ENCODE data around the gene ARHGAP10. TPM values are rescaled to one million over a fixed set of nuclear protein-coding genes. Genes with fewer than 3 reads are reported as not detected.

Gene ARHGAP10
- total and polyA plus RNA-seq, 10 of the 15 experiments (the other 5 are each of a cell fraction or from before 2014, with no cell fraction given) = 1.3 to 25.8 (median 17.2) TPM

DNA sequence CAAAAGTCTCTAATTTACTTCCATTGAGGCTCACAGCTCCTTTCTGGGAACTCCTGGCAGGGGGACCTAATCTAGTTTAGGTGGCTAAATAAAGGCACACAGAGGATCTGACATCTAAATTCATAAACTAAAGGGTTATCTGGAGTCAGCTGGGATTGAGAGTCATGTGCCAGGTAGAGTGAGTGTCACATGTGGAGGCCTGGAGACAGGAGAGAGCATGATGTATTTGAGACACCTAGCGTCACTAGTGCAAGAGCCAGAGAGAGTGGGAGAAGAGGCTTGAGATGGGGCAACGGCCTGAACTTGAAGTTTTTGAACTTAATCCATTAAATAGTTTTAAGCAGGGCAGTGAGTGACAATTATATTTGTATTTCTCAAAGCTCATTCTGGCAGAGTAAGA lies 152.6 kb downstream of the ARHGAP10 start:
- BruUV-seq (replicated peaks) = no TSS peak
- in situ Hi-C loops (cut with MboI) = no loop called here
- Histone ChIP-seq H3K79me2 (ENCODE audit: control insufficient read depth, insufficient read depth, low read length) (no peaks in the 10 kb centered on the region), H3K27me3 (replicated peaks in 1 of 2; ENCODE audit: control insufficient read depth in 2 of 2, insufficient read depth in 2 of 2, low read length in 1 of 2) (no peaks in the 10 kb centered on the region), H2AFZ (ENCODE audit: control insufficient read depth, low read depth, low read length) (no peak overlapping the region), H4K20me1 (ENCODE audit: control insufficient read depth, insufficient read depth) (no peaks in the 10 kb centered on the region), H3K4me1 (ENCODE audit: control insufficient read depth, insufficient read depth, low read length) (no peaks in the 10 kb centered on the region), H3K9ac (ENCODE audit: control insufficient read depth, insufficient read depth, low read length) (no peak overlapping the region), H3K9me3 (replicated peaks; ENCODE audit: control insufficient read depth, insufficient read depth, low read length) (no peaks in the 10 kb centered on the region; the same call in 2 of the 3 replicates), H3K27ac (ENCODE audit: control insufficient read depth, insufficient read depth) (no peak overlapping the region), H3K36me3 (ENCODE audit: control insufficient read depth in 2 of 2, insufficient read depth in 2 of 2, low read length in 1 of 2) (peaks cover 0 to 25% of the 10 kb centered on the region in 2 experiments; a peak in 2 of 4 replicates), H3K4me2 (ENCODE audit: control insufficient read depth, insufficient read depth) (no peak overlapping the region), H3K4me3 (no peak overlapping the region)
- intact Hi-C loops (cut with micrococcal nuclease; ENCODE audit: unreplicated experiment) = no loop called here
- DNase-seq (ENCODE audit: low read depth, low spot score) (no peak), FAIRE-seq (no peak), ATAC-seq (no peak)
- ChIA-PET SMC1A (ENCODE audit: uncharacterized antibody, unreplicated experiment) (interaction anchor here (1.3 to 1.8 kb wide), 2 partner anchors 10 to 17 kb away, joined by 3 to 6 read pairs; no protein-coding TSS in a partner anchor), CTCF (interaction anchor here (0.7 to 3.2 kb wide), 2 partner anchors 17 to 21 kb away, joined by 3 to 17 read pairs; no protein-coding TSS in a partner anchor), POLR2A (no interaction called here), RAD21 (ENCODE audit: unreplicated experiment) (interaction anchor here (0.6 kb wide), 1 partner anchor 201 kb away, joined by 3 read pairs; the partner anchor contains the start of gene PRMT9)
- WGBS (ENCODE audit: insufficient coverage, insufficient replicate concordance, low lambda C conversion rate, missing lambda C conversion rate) = 51% methylated on average over 2 of the region's 2 CpGs
- no peak for TF ChIP-seq POU2F2 (IDR thresholded peaks at IDR 0.05; ENCODE audit: borderline replicate concordance, low read depth, low read length)
- TF ChIP-seq, protein P1, sequence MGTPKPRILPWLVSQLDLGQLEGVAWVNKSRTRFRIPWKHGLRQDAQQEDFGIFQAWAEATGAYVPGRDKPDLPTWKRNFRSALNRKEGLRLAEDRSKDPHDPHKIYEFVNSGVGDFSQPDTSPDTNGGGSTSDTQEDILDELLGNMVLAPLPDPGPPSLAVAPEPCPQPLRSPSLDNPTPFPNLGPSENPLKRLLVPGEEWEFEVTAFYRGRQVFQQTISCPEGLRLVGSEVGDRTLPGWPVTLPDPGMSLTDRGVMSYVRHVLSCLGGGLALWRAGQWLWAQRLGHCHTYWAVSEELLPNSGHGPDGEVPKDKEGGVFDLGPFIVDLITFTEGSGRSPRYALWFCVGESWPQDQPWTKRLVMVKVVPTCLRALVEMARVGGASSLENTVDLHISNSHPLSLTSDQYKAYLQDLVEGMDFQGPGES (IDR thresholded peaks at IDR 0.05) = no peak
- TF ChIP-seq KLF5 (IDR thresholded peaks at IDR 0.05; ENCODE audit: partially characterized antibody) = no peak
- no peak for TF ChIP-seq ESRRA (IDR thresholded peaks at IDR 0.05; ENCODE audit: low read length)
- TF ChIP-seq, protein P2, sequence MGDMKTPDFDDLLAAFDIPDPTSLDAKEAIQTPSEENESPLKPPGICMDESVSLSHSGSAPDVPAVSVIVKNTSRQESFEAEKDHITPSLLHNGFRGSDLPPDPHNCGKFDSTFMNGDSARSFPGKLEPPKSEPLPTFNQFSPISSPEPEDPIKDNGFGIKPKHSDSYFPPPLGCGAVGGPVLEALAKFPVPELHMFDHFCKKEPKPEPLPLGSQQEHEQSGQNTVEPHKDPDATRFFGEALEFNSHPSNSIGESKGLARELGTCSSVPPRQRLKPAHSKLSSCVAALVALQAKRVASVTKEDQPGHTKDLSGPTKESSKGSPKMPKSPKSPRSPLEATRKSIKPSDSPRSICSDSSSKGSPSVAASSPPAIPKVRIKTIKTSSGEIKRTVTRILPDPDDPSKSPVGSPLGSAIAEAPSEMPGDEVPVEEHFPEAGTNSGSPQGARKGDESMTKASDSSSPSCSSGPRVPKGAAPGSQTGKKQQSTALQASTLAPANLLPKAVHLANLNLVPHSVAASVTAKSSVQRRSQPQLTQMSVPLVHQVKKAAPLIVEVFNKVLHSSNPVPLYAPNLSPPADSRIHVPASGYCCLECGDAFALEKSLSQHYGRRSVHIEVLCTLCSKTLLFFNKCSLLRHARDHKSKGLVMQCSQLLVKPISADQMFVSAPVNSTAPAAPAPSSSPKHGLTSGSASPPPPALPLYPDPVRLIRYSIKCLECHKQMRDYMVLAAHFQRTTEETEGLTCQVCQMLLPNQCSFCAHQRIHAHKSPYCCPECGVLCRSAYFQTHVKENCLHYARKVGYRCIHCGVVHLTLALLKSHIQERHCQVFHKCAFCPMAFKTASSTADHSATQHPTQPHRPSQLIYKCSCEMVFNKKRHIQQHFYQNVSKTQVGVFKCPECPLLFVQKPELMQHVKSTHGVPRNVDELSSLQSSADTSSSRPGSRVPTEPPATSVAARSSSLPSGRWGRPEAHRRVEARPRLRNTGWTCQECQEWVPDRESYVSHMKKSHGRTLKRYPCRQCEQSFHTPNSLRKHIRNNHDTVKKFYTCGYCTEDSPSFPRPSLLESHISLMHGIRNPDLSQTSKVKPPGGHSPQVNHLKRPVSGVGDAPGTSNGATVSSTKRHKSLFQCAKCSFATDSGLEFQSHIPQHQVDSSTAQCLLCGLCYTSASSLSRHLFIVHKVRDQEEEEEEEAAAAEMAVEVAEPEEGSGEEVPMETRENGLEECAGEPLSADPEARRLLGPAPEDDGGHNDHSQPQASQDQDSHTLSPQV (IDR thresholded peaks at IDR 0.05) = no peak
- no peak for TF ChIP-seq CHD1 (IDR thresholded peaks at IDR 0.05; ENCODE audit: low read depth, low read length)
- no peak for TF ChIP-seq MEF2A (IDR thresholded peaks at IDR 0.05; ENCODE audit: insufficient read depth, low read depth, low read length)
- TF ChIP-seq, protein P3, sequence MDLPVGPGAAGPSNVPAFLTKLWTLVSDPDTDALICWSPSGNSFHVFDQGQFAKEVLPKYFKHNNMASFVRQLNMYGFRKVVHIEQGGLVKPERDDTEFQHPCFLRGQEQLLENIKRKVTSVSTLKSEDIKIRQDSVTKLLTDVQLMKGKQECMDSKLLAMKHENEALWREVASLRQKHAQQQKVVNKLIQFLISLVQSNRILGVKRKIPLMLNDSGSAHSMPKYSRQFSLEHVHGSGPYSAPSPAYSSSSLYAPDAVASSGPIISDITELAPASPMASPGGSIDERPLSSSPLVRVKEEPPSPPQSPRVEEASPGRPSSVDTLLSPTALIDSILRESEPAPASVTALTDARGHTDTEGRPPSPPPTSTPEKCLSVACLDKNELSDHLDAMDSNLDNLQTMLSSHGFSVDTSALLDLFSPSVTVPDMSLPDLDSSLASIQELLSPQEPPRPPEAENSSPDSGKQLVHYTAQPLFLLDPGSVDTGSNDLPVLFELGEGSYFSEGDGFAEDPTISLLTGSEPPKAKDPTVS (IDR thresholded peaks at IDR 0.05; ENCODE audit: low read depth, low read length) = no peak
- no peak for TF ChIP-seq HDGF (IDR thresholded peaks at IDR 0.05)
- TF ChIP-seq HCFC1 (IDR thresholded peaks at IDR 0.05; ENCODE audit: low read length) = no peak
- no peak for TF ChIP-seq ATF7 (IDR thresholded peaks at IDR 0.05; ENCODE audit: low read depth)
- no peak for TF ChIP-seq EP300 (IDR thresholded peaks at IDR 0.05; ENCODE audit: borderline replicate concordance in 1 of 2, control insufficient read depth in 1 of 2, low read depth in 2 of 2, low read length in 2 of 2)
- TF ChIP-seq TAF1 (IDR thresholded peaks at IDR 0.05; ENCODE audit: borderline replicate concordance, low read depth, low read length) = no peak
- TF ChIP-seq, protein P4, sequence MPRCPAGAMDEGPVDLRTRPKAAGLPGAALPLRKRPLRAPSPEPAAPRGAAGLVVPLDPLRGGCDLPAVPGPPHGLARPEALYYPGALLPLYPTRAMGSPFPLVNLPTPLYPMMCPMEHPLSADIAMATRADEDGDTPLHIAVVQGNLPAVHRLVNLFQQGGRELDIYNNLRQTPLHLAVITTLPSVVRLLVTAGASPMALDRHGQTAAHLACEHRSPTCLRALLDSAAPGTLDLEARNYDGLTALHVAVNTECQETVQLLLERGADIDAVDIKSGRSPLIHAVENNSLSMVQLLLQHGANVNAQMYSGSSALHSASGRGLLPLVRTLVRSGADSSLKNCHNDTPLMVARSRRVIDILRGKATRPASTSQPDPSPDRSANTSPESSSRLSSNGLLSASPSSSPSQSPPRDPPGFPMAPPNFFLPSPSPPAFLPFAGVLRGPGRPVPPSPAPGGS (IDR thresholded peaks at IDR 0.05; ENCODE audit: borderline replicate concordance, insufficient read depth, low read depth, low read length, poor library complexity, severe bottlenecking) = no peak

Measured in GM12878 (cell line).